ENCODE results near the gene NDUFS2. TPM values are rescaled to one million over a fixed set of nuclear protein-coding genes. Genes with fewer than 3 reads are reported as not detected.

The NDUFS2 gene
- total and polyA plus RNA-seq, 4 donors, result 110 to 196 (median 168) TPM

DNA sequence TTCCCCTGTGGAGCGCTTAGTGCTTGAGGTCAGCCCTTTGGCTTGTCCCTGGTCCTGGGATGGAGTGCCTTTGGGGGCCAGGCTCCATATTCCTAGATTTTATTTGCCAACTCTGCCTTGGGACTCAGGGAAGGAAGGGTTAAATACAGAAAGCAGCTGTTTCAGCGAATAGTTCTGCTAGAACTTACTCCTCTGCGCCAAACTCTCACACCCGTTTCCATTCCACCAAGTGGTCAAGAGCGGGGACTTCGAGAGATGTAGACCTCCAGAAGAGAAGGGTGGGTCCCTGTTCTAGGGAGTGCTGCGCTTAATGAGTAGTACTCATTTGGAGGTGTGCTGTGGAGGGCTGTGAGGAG is 23.0 kb downstream of the NDUFS2 start:
- Histone ChIP-seq H3K4me3 (ENCODE audit: low read depth, low read length) (no peak overlapping the region), H3K27me3 (ENCODE audit: control insufficient read depth, insufficient read depth, low read length) (no peaks in the 10 kb centered on the region), H3K27ac (ENCODE audit: low read depth, low read length) (peak overlapping the region; percentile 58), H3K9me3 (ENCODE audit: control insufficient read depth, insufficient read depth, low read length) (no peaks in the 10 kb centered on the region), H3K36me3 (ENCODE audit: control insufficient read depth, insufficient read depth, low read length) (peaks cover 26% of the 10 kb centered on the region), H3K4me1 (ENCODE audit: control insufficient read depth, insufficient read depth, low read length) (peaks cover 27% of the 10 kb centered on the region)
- 100% methylated on average over 1 of the region's 7 CpGs for WGBS (ENCODE audit: insufficient coverage)
- no peak for DNase-seq (ENCODE audit: low read depth in 4 of 6, low spot score in 6 of 6)

DNA sequence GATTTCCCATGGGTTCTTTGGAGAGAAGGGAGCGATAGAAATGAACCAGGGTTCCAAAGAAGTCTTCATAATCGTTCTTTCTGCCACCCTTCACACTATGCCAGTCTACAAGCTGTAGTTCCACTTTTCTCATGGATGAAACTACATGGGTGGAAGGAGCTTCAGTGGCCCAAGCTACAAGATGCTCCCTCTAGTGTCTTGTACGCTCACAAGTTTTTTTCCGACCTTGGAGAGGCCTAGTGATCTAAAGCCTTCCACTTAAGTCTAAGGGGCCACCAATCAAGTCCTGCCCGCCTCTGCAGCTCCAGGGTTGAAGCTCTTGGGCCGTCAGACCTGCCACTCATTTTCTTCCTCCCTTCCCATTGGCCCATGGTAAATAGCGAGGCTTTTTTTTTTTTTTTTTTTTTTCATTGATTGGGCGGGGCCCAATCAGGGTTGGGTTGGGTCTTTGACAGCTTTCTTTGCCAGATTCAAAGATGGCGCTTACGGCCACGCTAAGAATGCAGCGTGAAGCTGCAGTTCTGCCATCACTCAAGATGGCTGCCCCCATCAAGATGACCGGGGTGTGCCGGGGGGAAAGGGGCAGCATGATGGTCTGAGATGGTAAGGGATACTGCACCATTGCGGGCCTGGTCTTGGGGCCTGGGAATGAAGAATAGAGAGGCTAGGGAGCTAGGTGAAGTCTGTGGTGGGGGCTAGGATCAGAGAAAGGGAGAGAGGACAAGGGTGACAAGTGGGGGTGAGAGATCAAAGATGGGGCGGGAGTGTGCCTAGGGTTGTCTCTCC is 23.6 kb downstream of the NDUFS2 start, which contains the start of gene TOMM40L:
Gene TOMM40L, plus strand, starts transcription at position 527 of the 786 bp plus-strand sequence. CDS start 430 bp downstream, outside the sequence.
- Histone ChIP-seq H3K36me3 (ENCODE audit: control insufficient read depth, insufficient read depth, low read length) (peaks cover 31% of the 10 kb centered on the region), H3K9me3 (ENCODE audit: control insufficient read depth, insufficient read depth, low read length) (no peaks in the 10 kb centered on the region), H3K4me1 (ENCODE audit: control insufficient read depth, insufficient read depth, low read length) (peaks cover 27% of the 10 kb centered on the region), H3K27me3 (ENCODE audit: control insufficient read depth, insufficient read depth, low read length) (no peaks in the 10 kb centered on the region), H3K4me3 (ENCODE audit: low read depth, low read length) (peak within 1 kb of the TSS; percentile 78), H3K27ac (ENCODE audit: low read depth, low read length) (peak within 1 kb of the TSS; percentile 68)
- peak; percentile 87 to 99 (median 94) for DNase-seq (ENCODE audit: low read depth in 4 of 6, low spot score in 6 of 6)
- WGBS (ENCODE audit: insufficient coverage), result 0% methylated on average over 9 of the region's 16 CpGs

- Histone ChIP-seq H3K36me3 (ENCODE audit: control insufficient read depth, insufficient read depth, low read length) (peaks cover 36% of the 10 kb centered on the region), H3K27ac (ENCODE audit: low read depth, low read length) (peak overlapping the region; percentile 68), H3K4me1 (ENCODE audit: control insufficient read depth, insufficient read depth, low read length) (peaks cover 27% of the 10 kb centered on the region), H3K27me3 (ENCODE audit: control insufficient read depth, insufficient read depth, low read length) (no peaks in the 10 kb centered on the region), H3K9me3 (ENCODE audit: control insufficient read depth, insufficient read depth, low read length) (no peaks in the 10 kb centered on the region), H3K4me3 (ENCODE audit: low read depth, low read length) (peak overlapping the region; percentile 78)
- peak in 1 of 6 donors; percentile 35 for DNase-seq (ENCODE audit: low read depth in 4 of 6, low spot score in 6 of 6)
- 4% methylated on average over 9 of the region's 15 CpGs for WGBS (ENCODE audit: insufficient coverage)
Observed at GRCh38 chr1:161226320-161226711, 24.1 kb downstream of the NDUFS2 start.

DNA sequence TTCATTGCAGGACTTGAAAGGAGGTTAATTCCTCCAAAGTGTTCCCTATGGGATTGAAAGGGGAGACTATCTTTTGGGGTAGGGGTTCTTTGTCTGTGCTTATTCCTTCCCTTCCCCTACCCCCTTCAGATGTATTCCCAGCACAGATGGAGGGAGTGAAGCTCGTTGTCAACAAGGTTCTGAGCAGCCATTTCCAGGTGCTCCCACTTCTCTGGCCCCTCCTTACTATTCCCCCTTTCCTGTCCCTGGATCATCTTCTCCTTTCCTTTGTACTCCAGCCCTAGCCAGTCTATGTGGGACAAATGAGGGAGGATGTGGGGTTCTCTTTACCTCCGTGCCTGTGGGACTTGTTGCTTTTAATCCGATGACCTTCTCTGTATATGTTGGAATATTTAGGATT is 24.6 kb downstream of the NDUFS2 start:
- Histone ChIP-seq H3K27me3 (ENCODE audit: control insufficient read depth, insufficient read depth, low read length) (no peaks in the 10 kb centered on the region), H3K36me3 (ENCODE audit: control insufficient read depth, insufficient read depth, low read length) (peaks cover 36% of the 10 kb centered on the region), H3K27ac (ENCODE audit: low read depth, low read length) (peak overlapping the region; percentile 44), H3K4me1 (ENCODE audit: control insufficient read depth, insufficient read depth, low read length) (peaks cover 27% of the 10 kb centered on the region), H3K4me3 (ENCODE audit: low read depth, low read length) (peak overlapping the region; percentile 78), H3K9me3 (ENCODE audit: control insufficient read depth, insufficient read depth, low read length) (no peaks in the 10 kb centered on the region)
- 80% methylated on average over 2 of the region's 3 CpGs for WGBS (ENCODE audit: insufficient coverage)
- DNase-seq (ENCODE audit: low read depth in 4 of 6, low spot score in 6 of 6), result peak in 2 of 6 donors; percentile 19 to 37

DNA sequence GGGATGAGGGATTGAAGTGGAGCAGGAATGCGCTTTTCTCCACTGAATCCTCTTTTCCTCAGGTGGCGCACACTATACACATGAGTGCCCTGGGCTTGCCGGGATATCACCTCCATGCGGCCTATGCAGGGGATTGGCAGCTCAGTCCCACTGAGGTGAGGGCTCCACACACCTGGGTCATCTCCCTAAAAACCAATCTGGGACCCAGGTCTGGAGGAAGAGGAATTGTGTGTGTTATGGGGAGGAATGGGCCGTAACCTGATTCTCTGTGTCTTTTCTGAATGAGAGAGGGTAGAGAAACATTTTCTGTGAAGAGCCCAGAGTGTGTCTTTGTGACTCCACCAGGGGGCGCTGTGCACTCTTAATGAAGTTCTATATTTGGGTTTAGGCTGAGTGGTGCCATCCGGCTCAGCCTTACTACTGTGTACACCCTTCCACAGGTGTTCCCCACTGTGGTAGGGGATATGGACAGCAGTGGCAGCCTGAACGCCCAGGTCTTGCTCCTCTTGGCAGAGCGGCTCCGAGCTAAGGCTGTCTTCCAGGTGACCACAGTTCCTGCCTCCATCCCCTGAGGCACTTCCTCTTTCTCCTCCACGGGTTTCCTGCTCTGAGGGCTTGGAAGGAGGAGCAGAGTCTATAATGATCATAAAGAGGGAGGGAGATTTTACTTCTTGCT is 25.2 kb downstream of the NDUFS2 start:
- Histone ChIP-seq H3K9me3 (ENCODE audit: control insufficient read depth, insufficient read depth, low read length) (no peaks in the 10 kb centered on the region), H3K27me3 (ENCODE audit: control insufficient read depth, insufficient read depth, low read length) (no peaks in the 10 kb centered on the region), H3K4me3 (ENCODE audit: low read depth, low read length) (peak overlapping the region; percentile 78), H3K27ac (ENCODE audit: low read depth, low read length) (peak overlapping the region; percentile 44), H3K4me1 (ENCODE audit: control insufficient read depth, insufficient read depth, low read length) (peaks cover 27% of the 10 kb centered on the region), H3K36me3 (ENCODE audit: control insufficient read depth, insufficient read depth, low read length) (peaks cover 36% of the 10 kb centered on the region)
- DNase-seq (ENCODE audit: low read depth in 4 of 6, low spot score in 6 of 6), result peak; percentile 52 to 94 (median 70)
- WGBS (ENCODE audit: insufficient coverage), result 68% methylated on average over 8 of the region's 11 CpGs

DNA sequence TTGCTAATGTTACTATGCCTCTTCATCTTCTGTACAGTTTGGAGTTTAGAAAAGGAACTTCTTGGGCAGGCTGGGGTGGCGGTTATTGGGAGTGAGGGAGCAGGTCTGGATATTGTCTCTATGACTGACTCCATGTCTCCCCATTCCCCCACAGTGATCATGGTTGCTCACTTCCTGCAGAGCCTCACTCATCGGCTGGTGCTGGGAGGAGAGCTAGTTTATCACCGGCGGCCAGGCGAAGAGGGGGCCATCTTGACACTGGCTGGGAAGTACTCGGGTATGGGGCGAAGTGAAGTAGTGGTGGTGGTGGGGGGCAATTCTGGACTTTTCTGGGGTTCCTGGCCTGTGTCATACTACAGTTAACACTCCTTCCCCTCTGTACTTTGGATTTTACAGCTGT is 25.9 kb downstream of the NDUFS2 start:
- H3K36me3 ChIP-seq (ENCODE audit: control insufficient read depth, insufficient read depth, low read length), result peaks cover 36% of the 10 kb centered on the region
- H3K4me3 ChIP-seq (ENCODE audit: low read depth, low read length), result no peak overlapping the region
- H3K27me3 ChIP-seq (ENCODE audit: control insufficient read depth, insufficient read depth, low read length), result no peaks in the 10 kb centered on the region
- H3K27ac ChIP-seq (ENCODE audit: low read depth, low read length), result no peak overlapping the region
- H3K9me3 ChIP-seq (ENCODE audit: control insufficient read depth, insufficient read depth, low read length), result no peaks in the 10 kb centered on the region
- WGBS (ENCODE audit: insufficient coverage), result no CpG with 5 or more reads among the region's 7 CpGs
- DNase-seq (ENCODE audit: low read depth in 4 of 6, low spot score in 6 of 6), result no peak
- H3K4me1 ChIP-seq (ENCODE audit: control insufficient read depth, insufficient read depth, low read length), result peaks cover 27% of the 10 kb centered on the region

GRCh38 chr1:161229896-161230295 is 27.7 kb downstream of the NDUFS2 start:
- Histone ChIP-seq H3K9me3 (ENCODE audit: control insufficient read depth, insufficient read depth, low read length) (no peaks in the 10 kb centered on the region), H3K27me3 (ENCODE audit: control insufficient read depth, insufficient read depth, low read length) (no peaks in the 10 kb centered on the region), H3K4me1 (ENCODE audit: control insufficient read depth, insufficient read depth, low read length) (peaks cover 27% of the 10 kb centered on the region), H3K27ac (ENCODE audit: low read depth, low read length) (no peak overlapping the region), H3K36me3 (ENCODE audit: control insufficient read depth, insufficient read depth, low read length) (peaks cover 36% of the 10 kb centered on the region), H3K4me3 (ENCODE audit: low read depth, low read length) (no peak overlapping the region)
- 87% methylated on average over 3 of the region's 3 CpGs for whole genome bisulfite sequencing (ENCODE audit: insufficient coverage)
- DNase-seq (ENCODE audit: low read depth in 4 of 6, low spot score in 6 of 6), result no peak

GRCh38 chr1:161230762-161231161 is 28.6 kb downstream of the NDUFS2 start:
- no peak for DNase-seq (ENCODE audit: low read depth in 4 of 6, low spot score in 6 of 6)
- Histone ChIP-seq H3K4me3 (ENCODE audit: low read depth, low read length) (no peak overlapping the region), H3K9me3 (ENCODE audit: control insufficient read depth, insufficient read depth, low read length) (no peaks in the 10 kb centered on the region), H3K27me3 (ENCODE audit: control insufficient read depth, insufficient read depth, low read length) (no peaks in the 10 kb centered on the region), H3K4me1 (ENCODE audit: control insufficient read depth, insufficient read depth, low read length) (peaks cover 22% of the 10 kb centered on the region), H3K27ac (ENCODE audit: low read depth, low read length) (no peak overlapping the region), H3K36me3 (ENCODE audit: control insufficient read depth, insufficient read depth, low read length) (peaks cover 36% of the 10 kb centered on the region)
- WGBS (ENCODE audit: insufficient coverage), result 96% methylated on average over 6 of the region's 7 CpGs

- no peak for DNase-seq (ENCODE audit: low read depth in 4 of 6, low spot score in 6 of 6)
- no peaks in the 10 kb centered on the region for H3K9me3 ChIP-seq (ENCODE audit: control insufficient read depth, insufficient read depth, low read length)
- no peaks in the 10 kb centered on the region for H3K27me3 ChIP-seq (ENCODE audit: control insufficient read depth, insufficient read depth, low read length)
- WGBS (ENCODE audit: insufficient coverage), result 95% methylated on average over 8 of the region's 9 CpGs
- H3K4me3 ChIP-seq (ENCODE audit: low read depth, low read length), result no peak overlapping the region
- no peak overlapping the region for H3K27ac ChIP-seq (ENCODE audit: low read depth, low read length)
- H3K36me3 ChIP-seq (ENCODE audit: control insufficient read depth, insufficient read depth, low read length), result peaks cover 30% of the 10 kb centered on the region
- H3K4me1 ChIP-seq (ENCODE audit: control insufficient read depth, insufficient read depth, low read length), result peaks cover under 1% of the 10 kb centered on the region
Observed at GRCh38 chr1:161233102-161233501, 30.9 kb downstream of the NDUFS2 start.

All from spinal cord (tissue), 10 donors.